ENCODE results near the gene IPP.

Gene IPP

GRCh38 chr1:45750298-45751038, at the start of gene IPP:
IPP (minus strand) TSS chr1:45750653; CDS start chr1:45746411, 4,242 bp downstream.
- intact Hi-C loops (cut with DNase I) = loop anchor here (1.0 to 2.0 kb wide), 2 partner anchors 52 to 63 kb away; partner anchors contain the start of gene MAST2
- DNase-seq = peak; percentile 84 to 98 (median 94)

DNA sequence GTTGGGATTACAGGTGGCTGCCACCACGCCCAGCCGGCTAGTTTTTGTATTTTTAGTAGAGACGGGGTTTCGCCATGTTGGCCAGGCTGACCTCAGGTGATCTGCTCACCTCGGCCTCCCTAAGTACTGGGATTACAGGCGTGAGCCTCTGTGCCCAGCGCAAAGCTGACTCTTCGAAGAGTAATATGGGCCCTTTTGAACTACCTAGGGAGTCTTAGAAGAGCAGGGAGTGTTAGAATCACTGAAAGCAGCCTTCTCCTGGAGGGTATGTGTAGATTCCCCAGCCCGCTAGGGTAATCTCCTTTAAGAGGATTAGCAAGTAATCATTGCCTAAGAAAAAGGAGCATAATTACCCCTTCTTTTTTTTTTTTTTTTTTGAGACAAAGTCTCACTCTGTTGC, 46.5 kb upstream of the IPP start:
- DNase-seq = no peak
- intact Hi-C loops (cut with DNase I) = no loop called here

DNA sequence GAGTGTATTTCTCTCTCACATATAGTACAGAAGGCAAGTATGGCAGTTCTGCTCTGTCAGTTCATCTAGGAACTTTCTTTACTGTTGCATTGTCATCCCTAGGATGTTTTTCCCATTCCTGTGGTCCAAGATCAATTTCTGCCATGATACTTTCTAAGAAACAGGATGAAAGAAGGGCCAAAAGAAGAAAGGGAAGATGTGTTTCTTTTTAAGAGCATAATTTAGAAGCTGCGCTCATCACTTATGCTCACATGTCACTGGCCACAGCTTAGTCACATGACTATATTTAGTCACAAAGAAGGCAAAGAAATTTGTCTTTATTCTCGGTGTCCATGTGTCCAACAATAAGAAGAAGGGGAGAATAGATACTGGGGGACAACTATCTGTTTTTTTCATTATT, 45.9 kb upstream of the IPP start:
- intact Hi-C loops (cut with DNase I) = no loop called here
- DNase-seq = no peak

DNA sequence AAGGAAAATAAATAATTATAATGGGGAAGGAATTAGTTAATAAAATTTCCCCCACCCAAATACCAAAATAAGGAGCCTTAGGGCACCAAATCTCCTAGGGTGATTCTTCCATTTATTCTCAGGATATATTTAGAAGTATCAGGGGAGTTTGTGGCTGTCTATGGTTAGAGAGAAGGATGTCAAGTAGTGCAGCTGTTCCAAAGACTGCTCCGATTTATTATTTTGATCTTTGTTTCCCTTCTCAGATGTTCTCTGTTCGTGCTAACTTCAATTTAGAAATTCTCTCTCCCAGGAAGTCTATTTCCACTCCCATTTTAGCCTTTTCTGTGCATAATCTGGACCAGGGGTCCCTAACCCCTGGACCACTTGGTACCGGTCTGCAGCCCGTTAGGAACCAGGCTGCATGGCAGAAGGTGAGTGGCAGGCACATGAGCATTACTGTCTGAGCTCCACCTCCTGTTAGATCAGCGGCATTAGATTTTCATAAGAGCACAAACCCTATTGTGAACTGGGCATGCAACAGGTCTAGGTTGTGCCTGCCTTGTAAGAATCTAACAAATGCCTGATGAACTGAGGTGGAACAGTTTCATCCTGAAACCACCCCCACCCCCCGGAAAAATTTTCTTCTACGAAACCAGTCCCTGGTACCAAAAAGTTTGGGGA, 43.6 kb upstream of the IPP start:
- intact Hi-C loops (cut with DNase I) = no loop called here
- DNase-seq = no peak

DNA sequence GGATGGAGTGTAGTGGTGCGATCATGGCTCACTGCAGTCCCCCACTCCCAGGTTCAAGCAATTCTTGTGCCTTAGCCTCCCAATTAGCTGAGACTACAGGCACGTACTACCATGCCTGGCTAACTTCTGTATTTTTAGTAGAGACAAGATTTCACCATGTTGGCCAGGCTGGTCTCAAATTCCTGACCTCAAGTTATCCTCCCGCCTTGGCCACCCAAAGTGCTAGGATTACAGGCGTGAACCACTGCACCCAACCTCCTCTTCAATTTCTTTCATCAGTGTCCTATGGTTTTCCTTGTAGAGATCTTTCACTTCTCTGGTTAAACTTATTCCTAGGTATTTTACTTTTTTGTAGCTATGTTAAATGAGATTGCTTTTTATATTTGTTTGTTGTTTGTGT, 42.3 kb upstream of the IPP start:
- intact Hi-C loops (cut with DNase I) = no loop called here
- no peak for DNase-seq

GRCh38 chr1:45789601-45790000, 39.1 kb upstream of the IPP start:
- intact Hi-C loops (cut with DNase I) = no loop called here

GRCh38 chr1:45787905-45788304, 37.5 kb upstream of the IPP start:
- DNase-seq = peak in 25 of 42 donors; percentile 7 to 52 (median 28)
- intact Hi-C loops (cut with DNase I) = no loop called here

More at GRCh38 chr1:45789601-45790000, 39.1 kb upstream of the IPP start:
- no peak for DNase-seq

- DNase-seq = no peak
- intact Hi-C loops (cut with DNase I) = no loop called here
Measured at GRCh38 chr1:45785583-45785982, 35.1 kb upstream of the IPP start.

GRCh38 chr1:45775794-45776193, 25.3 kb upstream of the IPP start:
- intact Hi-C loops (cut with DNase I) = no loop called here
- no peak for DNase-seq

- intact Hi-C loops (cut with DNase I) = no loop called here
- no peak for DNase-seq
Measured at GRCh38 chr1:45772971-45773370, 22.5 kb upstream of the IPP start.

- intact Hi-C loops (cut with DNase I) = no loop called here
- DNase-seq = no peak
Measured at GRCh38 chr1:45769261-45769932, 18.9 kb upstream of the IPP start.

- DNase-seq = no peak
Measured at GRCh38 chr1:45767035-45767434, 16.6 kb upstream of the IPP start.

GRCh38 chr1:45765999-45766792, 15.7 kb upstream of the IPP start:
- intact Hi-C loops (cut with DNase I) = no loop called here
- no peak for DNase-seq

More at GRCh38 chr1:45767035-45767434, 16.6 kb upstream of the IPP start:
- intact Hi-C loops (cut with DNase I) = no loop called here

DNA sequence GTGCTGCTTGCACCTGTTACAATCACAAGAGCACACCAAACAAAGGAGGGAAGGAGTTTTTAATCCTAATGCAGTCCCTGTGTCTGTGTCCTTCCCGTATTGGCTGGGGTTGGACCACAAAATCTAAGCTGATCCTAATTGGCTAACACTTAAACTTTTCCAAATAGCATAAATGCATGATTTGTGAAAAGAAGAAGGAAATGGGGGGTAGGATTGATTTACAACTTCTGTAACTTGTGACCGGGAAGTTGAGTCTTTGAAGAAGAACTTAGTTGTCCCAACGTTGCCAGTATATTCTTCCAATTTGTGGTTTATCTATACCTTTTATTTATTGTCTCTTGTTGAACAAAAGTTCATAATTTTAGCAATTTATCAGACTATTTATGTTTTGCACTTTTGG, 11.8 kb upstream of the IPP start:
- intact Hi-C loops (cut with DNase I) = no loop called here
- DNase-seq = no peak

DNA sequence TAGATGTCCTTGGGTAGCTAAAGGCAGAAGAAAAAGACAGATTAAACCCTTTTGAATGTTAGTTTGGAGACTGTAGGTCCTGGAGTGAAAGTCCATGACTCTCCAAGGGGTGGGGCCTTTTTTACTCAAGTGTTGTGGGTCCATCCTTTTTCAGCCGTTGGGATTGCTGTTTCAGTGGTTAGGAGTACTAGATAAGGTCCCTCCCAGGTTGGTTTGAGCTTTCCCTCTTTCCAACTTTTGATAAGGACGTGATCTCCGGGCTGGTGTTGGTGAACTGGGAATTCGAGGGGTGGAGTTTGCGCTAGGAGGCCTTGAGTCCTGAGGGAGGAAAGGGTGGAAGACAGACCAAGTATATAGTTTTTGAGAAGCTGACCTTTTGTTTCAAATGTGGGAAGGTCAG, 5.2 kb upstream of the IPP start:
- intact Hi-C loops (cut with DNase I) = no loop called here
- no peak for DNase-seq

DNA sequence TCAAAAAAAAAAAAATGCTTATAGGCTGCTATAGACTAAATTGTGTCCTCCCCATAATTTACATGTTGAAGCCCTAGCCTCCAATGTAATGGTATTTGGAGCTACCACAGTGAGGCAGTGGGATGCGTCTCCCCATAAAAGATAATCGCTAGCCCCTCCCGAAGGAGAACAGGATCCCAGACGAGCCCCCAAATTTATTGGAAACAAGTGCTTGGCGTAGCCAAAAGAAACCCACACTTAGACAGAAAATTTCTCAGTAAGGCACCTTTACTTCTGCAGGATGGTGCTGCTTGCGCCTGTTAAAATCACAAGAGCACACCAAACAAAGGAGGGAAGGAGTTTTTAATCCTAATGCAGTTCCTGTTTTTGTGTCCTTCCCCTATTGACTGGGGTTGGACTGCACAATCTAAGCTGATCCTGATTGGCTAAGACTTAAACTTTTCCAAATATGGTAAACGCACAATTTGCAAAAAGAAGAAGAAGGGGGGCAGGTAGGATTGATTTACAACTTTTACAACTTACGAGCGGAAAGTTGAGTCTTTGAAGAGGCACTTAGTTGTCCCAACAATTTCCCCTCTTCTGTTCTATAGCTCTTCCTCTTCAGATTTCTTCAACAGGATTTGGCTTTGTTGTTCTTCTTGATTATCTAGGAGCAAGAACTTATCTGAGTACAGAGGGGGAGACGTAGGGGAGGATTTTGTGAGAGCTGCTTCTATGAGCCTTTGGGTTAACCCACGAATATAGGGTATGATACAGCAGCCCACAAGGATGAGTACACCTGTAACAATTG, 3.0 kb upstream of the IPP start:
- no peak for DNase-seq
- intact Hi-C loops (cut with DNase I) = no loop called here

DNA sequence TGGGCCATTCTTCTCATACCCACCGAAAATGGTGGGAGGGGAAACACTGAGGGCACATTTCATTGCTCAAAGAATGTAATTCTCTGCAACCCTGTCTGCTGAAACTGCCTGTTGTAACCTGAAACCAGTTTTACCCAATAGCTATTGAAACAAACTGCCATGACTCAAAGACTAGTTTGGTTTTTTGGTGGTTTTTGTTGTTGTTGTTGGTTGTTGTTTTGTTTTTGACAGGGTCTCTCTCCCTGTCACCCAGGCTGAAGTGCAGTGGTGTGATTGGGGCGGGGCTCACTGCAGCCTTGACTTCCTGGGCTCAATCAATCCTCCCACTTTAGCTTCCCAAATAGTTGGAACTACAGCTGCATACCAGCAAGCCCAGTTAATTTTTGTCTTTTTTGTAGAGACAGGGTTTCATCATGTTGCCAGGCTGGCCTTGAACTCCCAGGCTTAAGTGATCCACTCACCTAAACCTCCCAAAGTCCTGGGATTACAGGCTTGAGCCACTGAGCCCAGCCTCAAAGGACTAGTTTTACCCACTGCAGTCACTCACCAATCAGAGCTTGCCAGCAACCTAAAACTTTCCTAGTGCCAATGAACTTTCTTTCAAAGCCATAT, 2.1 kb upstream of the IPP start:
- intact Hi-C loops (cut with DNase I) = no loop called here
- DNase-seq = no peak

DNA sequence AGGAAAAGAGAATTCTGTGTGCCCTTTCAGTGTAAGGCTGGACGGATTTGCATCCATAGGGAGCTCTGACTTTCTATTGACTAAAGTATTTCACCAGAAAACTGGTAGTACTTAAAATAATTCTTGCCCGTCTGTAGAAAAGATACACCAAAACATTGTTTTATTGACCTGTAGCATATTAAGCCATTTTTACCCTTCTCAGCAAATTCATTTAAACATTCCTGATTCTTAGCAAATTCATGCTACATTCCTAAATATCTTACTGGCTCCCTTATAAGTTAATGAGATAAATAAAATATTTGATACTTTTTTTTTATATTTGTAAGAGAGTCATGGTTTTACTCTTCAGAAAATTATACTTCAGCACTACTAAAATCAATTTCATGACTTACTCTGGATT, 1.6 kb upstream of the IPP start:
- intact Hi-C loops (cut with DNase I) = no loop called here

More for the DNA sequence above, 1.6 kb upstream of the IPP start:
- DNase-seq = no peak
